ENCODE measurements around the gene ZFP2.
"Not testable (repeated sequence)": the region's sequence is repeated elsewhere in the genome, so short reads cannot be mapped to it uniquely, and the experiment has no call there.

ZFP2 gene

GRCh38 chr5:178870411-178870810 lies 25.3 kb upstream of the ZFP2 start:
- Histone ChIP-seq H3K4me2 (ENCODE audit: low read length) (no peak overlapping the region), H3K4me3 (ENCODE audit: low read depth, low read length, poor library complexity, severe bottlenecking) (no peak overlapping the region), H4K20me1 (ENCODE audit: insufficient read depth, low read length) (no peaks in the 10 kb centered on the region), H3K79me2 (ENCODE audit: insufficient read depth, low read length) (no peaks in the 10 kb centered on the region), H3K36me3 (ENCODE audit: insufficient read depth, low read length) (no peaks in the 10 kb centered on the region; the same call in 1 of the 2 replicates), H3K27ac (ENCODE audit: low read depth, low read length, poor library complexity, severe bottlenecking) (no peak overlapping the region), H3K27me3 (ENCODE audit: insufficient read depth, low read length) (no peaks in the 10 kb centered on the region), H3F3A (ENCODE audit: insufficient read depth, low read length) (no peaks in the 10 kb centered on the region), H3K9me2 (ENCODE audit: low read depth, low read length) (no peaks in the 10 kb centered on the region), H3K4me1 (ENCODE audit: insufficient read depth, low read length, severe bottlenecking) (no peaks in the 10 kb centered on the region), H2AFZ (ENCODE audit: low read length) (no peak overlapping the region), H3K9me3 (ENCODE audit: low read length) (no peaks in the 10 kb centered on the region), H3K9ac (ENCODE audit: low read length) (no peak overlapping the region)
- TF ChIP-seq CTCF (IDR thresholded peaks at IDR 0.05; ENCODE audit: low read length) (no peak), EZH2 (IDR thresholded peaks at IDR 0.05; ENCODE audit: borderline replicate concordance, low read length) (no peak)

GRCh38 chr5:178872302-178872701 lies 23.4 kb upstream of the ZFP2 start:
- no peaks in the 10 kb centered on the region for H3K9me2 ChIP-seq (ENCODE audit: low read depth, low read length)
- no peaks in the 10 kb centered on the region for H3K36me3 ChIP-seq (ENCODE audit: insufficient read depth, low read length)
- no peaks in the 10 kb centered on the region for H3K27me3 ChIP-seq (ENCODE audit: insufficient read depth, low read length)
- H2AFZ ChIP-seq (ENCODE audit: low read length), result no peak overlapping the region
- no peaks in the 10 kb centered on the region for H3K9me3 ChIP-seq (ENCODE audit: low read length)
- H3K4me2 ChIP-seq (ENCODE audit: low read length), result no peak overlapping the region
- no peaks in the 10 kb centered on the region for H3K4me1 ChIP-seq (ENCODE audit: insufficient read depth, low read length, severe bottlenecking)
- no peak overlapping the region for H3K27ac ChIP-seq (ENCODE audit: low read depth, low read length, poor library complexity, severe bottlenecking)
- H3K9ac ChIP-seq (ENCODE audit: low read length), result no peak overlapping the region
- H3K79me2 ChIP-seq (ENCODE audit: insufficient read depth, low read length), result no peaks in the 10 kb centered on the region
- H3F3A ChIP-seq (ENCODE audit: insufficient read depth, low read length), result no peaks in the 10 kb centered on the region
- H4K20me1 ChIP-seq (ENCODE audit: insufficient read depth, low read length), result no peaks in the 10 kb centered on the region
- no peak for TF ChIP-seq EZH2 (IDR thresholded peaks at IDR 0.05; ENCODE audit: borderline replicate concordance, low read length)
- H3K4me3 ChIP-seq (ENCODE audit: low read depth, low read length, poor library complexity, severe bottlenecking), result no peak overlapping the region

- not testable (repeated sequence) for H3K27me3 ChIP-seq (ENCODE audit: insufficient read depth, low read length); H3K4me3 ChIP-seq (ENCODE audit: low read depth, low read length, poor library complexity, severe bottlenecking); H3K79me2 ChIP-seq (ENCODE audit: insufficient read depth, low read length); H3K4me1 ChIP-seq (ENCODE audit: insufficient read depth, low read length, severe bottlenecking); H3K36me3 ChIP-seq (ENCODE audit: insufficient read depth, low read length); H3K4me2 ChIP-seq (ENCODE audit: low read length); H3K27ac ChIP-seq (ENCODE audit: low read depth, low read length, poor library complexity, severe bottlenecking); H2AFZ ChIP-seq (ENCODE audit: low read length); H3K9ac ChIP-seq (ENCODE audit: low read length); H3K9me2 ChIP-seq (ENCODE audit: low read depth, low read length); H3F3A ChIP-seq (ENCODE audit: insufficient read depth, low read length); H4K20me1 ChIP-seq (ENCODE audit: insufficient read depth, low read length)
- H3K9me3 ChIP-seq (ENCODE audit: low read length), result peaks cover 27% of the 10 kb centered on the region
These were observed 12.5 kb upstream of the ZFP2 start for GRCh38 chr5:178883115-178883694.

GRCh38 chr5:178883815-178884430 lies 11.8 kb upstream of the ZFP2 start:
- Histone ChIP-seq H3K27ac (ENCODE audit: low read depth, low read length, poor library complexity, severe bottlenecking) (no peak overlapping the region), H3K4me1 (ENCODE audit: insufficient read depth, low read length, severe bottlenecking) (no peaks in the 10 kb centered on the region), H3K27me3 (ENCODE audit: insufficient read depth, low read length) (no peaks in the 10 kb centered on the region), H3F3A (ENCODE audit: insufficient read depth, low read length) (no peaks in the 10 kb centered on the region), H3K79me2 (ENCODE audit: insufficient read depth, low read length) (no peaks in the 10 kb centered on the region), H3K9me3 (ENCODE audit: low read length) (peaks cover 28% of the 10 kb centered on the region), H3K4me3 (ENCODE audit: low read depth, low read length, poor library complexity, severe bottlenecking) (no peak overlapping the region), H3K9ac (ENCODE audit: low read length) (no peak overlapping the region), H3K4me2 (ENCODE audit: low read length) (no peak overlapping the region), H3K9me2 (ENCODE audit: low read depth, low read length) (no peaks in the 10 kb centered on the region), H4K20me1 (ENCODE audit: insufficient read depth, low read length) (no peaks in the 10 kb centered on the region), H2AFZ (ENCODE audit: low read length) (no peak overlapping the region), H3K36me3 (ENCODE audit: insufficient read depth, low read length) (no peaks in the 10 kb centered on the region)
- TF ChIP-seq EZH2 (IDR thresholded peaks at IDR 0.05; ENCODE audit: borderline replicate concordance, low read length) (no peak), CTCF (IDR thresholded peaks at IDR 0.05; ENCODE audit: low read length) (no peak)
